ENCODE results near the gene ID3.

DNA sequence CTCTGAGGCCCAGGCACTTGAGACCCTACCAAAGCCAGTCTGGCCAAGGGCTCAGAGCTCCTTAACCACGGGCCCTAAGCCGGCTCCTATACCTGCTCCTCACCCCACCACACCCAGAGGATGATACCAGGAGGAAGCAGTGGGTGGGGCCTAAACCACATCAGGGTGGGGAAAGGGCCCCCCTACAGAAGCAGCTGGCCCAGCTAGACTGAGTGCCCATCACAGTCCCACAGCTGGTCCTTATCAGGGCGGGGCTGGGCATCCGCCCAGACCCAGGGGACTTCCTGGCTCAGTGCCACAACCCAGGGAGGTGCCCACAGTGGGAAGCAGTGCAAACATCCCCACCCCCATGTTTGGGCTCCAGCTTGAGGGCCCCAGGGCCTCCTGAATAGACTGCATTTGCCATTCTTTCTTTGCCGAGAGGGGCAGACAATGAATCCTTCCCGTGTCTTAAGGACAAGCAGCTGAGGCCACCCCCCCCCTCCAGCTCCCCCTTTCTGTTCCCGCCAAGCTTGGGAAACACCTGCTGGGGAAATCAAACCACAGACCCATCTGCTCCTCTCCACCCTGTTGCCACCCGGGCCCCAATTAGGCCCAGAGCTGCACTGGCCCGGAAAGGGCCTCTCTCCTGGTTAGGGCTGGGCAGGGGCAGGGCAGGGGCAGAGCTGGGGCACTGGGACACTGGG, 34.4 kb downstream of the ID3 start:
- TF ChIP-seq, protein P1, sequence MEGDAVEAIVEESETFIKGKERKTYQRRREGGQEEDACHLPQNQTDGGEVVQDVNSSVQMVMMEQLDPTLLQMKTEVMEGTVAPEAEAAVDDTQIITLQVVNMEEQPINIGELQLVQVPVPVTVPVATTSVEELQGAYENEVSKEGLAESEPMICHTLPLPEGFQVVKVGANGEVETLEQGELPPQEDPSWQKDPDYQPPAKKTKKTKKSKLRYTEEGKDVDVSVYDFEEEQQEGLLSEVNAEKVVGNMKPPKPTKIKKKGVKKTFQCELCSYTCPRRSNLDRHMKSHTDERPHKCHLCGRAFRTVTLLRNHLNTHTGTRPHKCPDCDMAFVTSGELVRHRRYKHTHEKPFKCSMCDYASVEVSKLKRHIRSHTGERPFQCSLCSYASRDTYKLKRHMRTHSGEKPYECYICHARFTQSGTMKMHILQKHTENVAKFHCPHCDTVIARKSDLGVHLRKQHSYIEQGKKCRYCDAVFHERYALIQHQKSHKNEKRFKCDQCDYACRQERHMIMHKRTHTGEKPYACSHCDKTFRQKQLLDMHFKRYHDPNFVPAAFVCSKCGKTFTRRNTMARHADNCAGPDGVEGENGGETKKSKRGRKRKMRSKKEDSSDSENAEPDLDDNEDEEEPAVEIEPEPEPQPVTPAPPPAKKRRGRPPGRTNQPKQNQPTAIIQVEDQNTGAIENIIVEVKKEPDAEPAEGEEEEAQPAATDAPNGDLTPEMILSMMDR (IDR thresholded peaks at IDR 0.05; ENCODE audit: low read length), result no peak
- no peak for TF ChIP-seq EZH2 (IDR thresholded peaks at IDR 0.05; ENCODE audit: borderline replicate concordance, low read length)
